Superior temporal gyrus (tissue), 1 donor: ENCODE measurements around the gene TXNL1.
"Not testable (repeated sequence)": the region's sequence is repeated elsewhere in the genome, so short reads cannot be mapped to it uniquely, and the experiment has no call there.

Source experiments
- DNase-seq: peaks from one replicate; pipeline ENCODE4 v3.0.0-alpha.2; 2016; ENCODE audit errors: extremely low spot score

The TXNL1 gene

DNA sequence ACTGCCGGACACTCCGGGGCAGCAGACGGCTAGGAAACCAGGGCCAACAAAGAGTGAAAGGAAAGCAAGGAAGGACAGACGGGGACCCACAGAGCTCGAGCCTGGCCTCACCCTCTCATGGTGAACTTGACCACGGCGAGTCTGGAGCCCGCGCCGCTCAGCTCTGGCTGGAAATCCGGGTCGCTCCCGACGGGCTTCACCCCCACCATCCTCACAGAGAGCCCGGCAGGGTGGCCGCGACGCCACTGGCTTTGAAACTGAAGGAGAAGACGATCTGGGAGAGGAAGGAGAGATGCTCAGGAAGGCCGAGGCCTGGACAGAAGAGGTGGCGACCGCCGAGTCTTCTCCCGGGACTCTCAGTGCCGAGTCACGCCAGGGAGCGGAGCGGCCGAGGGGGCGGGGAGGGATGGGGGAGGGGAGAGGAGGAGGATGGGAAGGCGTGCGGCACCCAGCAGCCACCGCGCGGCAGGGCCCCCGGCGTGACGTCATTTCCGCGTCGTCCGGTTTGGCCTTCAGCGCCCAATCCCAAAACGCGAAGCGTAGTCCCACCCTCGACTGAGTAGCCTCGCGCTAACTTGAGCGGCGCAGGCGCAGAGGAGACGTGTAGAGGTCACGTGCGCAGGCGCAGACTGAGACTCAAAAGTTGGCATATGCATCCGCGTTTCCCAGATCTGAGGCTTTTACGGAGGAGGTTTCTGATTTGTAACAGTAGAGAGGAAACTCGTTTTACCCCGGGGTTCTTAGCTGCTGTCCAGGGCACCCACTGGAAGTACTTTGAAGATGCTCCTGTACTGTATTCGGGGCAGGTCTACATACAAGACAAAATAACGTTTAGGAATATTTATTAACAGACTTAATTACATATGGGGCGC, at the start of gene TXNL1:
Gene TXNL1 (minus strand): TSS at position 361 of the 872 bp plus-strand sequence. CDS start 152 bp downstream, at position 209.
- peak; percentile 100 for DNase-seq

DNA sequence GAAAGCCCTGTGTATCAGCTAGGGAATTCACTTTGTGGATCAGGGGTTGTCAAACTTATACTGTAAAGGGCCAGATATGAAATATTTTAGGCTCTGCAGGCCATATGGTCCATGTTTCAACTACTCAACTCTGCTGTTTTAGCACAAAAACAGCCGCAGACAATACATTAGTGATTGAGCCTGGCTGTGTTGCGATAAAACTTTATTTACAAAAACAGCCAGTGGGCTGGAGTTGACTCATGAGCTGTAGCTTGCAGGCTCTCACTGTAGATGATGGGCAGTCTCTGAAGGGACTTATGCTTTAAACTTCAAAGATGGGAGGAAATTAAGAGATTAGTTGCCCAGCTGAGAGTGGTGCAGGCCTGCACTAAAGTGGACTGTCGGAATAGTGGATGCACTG, 45.9 kb upstream of the TXNL1 start:
- DNase-seq = no peak

DNA sequence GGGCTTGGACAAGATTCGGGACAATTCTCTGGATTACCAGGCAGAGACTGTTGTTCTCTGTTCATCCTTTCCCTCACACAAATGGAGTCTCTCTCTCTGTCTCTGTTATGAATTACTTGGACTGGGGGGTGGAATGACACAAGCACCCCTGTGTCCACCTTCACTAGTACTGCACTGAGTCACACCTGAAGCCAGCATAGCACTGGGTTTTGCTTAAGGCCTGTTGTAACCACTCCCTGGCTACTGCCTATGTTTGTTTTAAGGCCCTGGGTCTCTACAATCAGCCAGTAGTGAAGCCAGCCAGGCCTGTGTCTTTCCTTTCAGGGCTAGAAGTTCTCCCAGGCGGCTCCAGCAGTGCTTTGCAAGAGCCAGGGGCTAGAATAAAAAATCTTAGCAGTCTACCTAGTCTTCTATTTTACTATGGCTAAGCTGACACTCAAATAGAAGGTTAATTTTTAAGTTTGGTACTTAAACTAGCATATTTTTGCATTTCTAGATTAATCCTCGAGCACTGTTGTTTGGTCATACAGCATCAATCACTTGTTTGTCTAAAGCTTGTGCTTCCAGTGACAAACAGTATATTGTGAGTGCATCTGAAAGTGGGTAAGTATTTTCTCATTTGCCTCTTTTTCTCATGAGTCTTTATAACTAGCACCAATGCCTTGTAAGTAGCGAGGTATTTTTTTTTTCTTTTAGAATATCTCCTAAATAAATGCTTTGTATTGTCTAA, 40.6 kb upstream of the TXNL1 start:
- DNase-seq = peak; percentile 73

DNA sequence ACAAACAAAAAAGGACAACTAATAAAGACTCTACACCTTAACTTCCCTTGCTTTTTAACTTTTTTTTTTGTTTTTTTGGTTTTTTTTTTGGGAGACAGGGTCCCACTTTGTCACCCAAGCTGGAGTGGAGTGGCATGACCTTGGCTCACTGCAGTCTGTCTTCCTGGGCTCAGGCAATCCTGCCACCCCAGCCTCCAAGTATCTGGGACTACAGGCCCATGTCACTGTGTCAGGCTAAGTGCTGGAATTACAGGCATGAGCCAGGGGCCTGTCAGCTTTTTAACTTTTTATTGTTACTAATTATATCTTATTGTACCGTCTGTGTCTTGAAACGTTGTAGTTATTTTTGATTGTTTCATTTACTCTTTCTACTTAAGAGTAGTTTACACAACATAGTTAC, 38.2 kb upstream of the TXNL1 start:
- no peak for DNase-seq

- no peak for DNase-seq
Observed at GRCh38 chr18:56672981-56673380, 34.6 kb upstream of the TXNL1 start.

- no peak for DNase-seq
Observed at GRCh38 chr18:56672391-56672790, 34.0 kb upstream of the TXNL1 start.

GRCh38 chr18:56662902-56663301, 24.5 kb upstream of the TXNL1 start:
- no peak for DNase-seq

DNA sequence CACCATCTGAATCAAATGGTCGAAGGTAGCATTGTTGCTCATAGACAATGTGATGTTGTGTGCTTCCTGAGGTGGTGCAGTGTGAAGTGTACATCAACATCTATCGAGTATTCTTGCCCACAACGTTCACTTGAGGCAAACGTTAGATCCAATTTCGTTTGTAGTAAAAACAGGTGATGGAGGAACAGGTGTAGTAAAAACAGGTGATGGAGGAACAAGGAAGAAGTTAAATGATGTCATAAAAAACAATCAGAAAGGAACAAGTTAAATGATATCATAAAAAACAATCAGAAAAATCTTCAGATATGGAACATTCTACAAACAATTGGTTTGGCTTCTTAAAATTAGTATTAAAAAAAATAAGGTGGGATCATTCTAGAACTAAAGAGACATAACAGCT, 24.1 kb upstream of the TXNL1 start:
- no peak for DNase-seq

GRCh38 chr18:56662063-56662408, 23.6 kb upstream of the TXNL1 start:
- DNase-seq = no peak

DNA sequence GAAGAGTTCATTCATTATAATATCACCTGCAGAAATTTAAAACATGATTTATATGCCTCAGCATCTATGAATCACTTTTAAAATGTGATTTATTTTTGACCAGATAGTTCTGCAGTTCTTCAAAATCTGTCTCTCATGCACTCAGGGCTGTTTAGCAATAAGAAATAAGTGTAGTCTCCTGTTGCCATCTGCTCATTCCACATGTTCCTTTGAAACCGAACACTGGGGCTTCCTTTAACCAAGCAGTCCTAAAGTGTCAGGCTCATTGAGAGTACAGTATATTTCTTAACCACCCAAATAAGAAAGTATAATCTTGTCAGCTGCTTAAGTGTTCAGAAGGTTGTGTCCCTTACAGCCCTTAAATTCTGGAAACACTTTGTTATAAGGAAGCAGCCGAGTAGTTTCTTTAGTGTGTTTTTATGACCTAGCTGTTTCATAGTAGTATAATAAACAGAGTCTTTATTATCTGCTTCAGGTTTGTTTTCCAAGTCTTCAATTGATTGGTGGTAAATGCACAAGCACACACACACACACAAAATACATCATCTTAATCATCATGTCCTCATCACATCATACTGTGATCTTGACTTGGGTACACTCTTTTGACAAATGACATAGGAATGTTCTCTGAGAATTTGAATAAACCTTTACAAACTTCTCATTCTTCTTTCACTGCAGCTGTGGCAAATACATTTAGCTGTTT, 23.1 kb upstream of the TXNL1 start:
- DNase-seq = no peak

DNA sequence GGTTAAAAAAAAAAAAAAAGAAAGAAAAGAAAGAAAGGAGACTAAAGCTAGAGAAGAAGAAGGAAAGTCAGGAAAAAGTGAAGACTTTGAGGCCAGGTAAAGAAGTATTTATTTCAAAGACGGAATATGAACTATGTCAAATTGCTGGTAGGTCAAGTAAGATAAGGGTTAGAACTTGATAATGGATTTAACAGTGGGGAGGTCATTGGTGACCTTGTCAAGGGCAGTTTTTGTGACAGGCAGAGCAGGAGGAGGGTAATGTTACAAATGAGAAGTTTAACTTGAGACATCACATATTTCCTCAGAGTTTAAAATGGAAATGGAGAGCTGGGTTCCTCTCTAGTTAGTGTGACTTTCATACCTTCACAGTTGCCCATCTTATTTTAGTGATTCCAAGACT, 22.3 kb upstream of the TXNL1 start:
- DNase-seq = no peak

GRCh38 chr18:56659111-56659510, 20.7 kb upstream of the TXNL1 start:
- DNase-seq = no peak

DNA sequence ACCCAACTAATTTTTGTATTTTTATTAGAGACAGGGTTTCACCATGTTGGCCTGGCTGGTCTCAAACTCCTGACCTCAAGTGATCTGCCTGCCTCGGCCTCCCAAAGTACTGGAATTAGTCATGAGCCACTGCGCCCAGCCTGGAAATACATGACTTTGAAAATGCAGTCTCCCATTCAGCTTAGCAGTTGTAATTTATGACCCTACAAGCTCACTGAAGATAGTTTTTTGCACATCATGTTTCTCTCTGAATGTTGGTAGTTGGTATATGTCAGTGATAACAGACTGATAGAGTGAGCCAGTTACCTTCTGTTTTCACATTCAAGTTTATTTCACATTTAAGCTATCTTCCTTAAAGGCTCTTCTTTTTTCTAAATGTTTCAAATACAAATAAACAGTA, 19.9 kb upstream of the TXNL1 start:
- DNase-seq = no peak

DNA sequence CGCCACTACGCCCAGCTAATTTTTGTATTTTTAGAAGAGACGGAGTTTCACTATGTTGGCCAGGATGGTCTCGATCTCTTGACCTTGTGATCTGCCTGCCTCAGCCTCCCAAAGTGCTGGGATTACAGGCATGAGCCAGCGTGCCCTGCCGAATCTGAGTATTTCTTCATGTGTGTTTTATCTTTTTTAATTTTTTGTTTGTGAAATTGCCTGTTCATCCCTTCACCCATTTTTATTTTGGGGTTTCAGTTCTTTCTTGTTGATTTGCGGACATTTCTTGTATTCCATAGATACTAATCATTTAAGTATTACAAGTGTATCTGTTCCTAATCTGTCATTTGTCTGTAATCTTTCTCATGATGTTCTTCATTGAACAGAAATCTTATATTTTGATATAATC, 15.9 kb upstream of the TXNL1 start:
- not testable (repeated sequence) for DNase-seq

- no peak for DNase-seq
Observed at GRCh38 chr18:56652802-56653201, 14.4 kb upstream of the TXNL1 start.

DNA sequence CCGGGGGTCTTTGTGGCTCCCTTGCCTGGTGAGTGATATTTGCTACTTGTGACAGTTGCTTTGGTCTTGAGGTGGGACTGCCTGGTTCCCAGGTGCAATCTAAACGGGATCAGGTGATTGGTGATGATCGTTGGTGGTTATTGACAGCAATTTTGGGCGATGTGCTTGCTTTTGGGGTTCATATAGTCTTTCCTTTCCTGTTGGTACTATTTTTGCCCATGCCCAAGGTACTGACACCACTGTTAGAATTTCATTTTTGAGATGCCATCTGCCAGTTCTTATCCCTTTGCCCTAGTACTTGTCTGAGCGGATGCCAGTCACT, 13.3 kb upstream of the TXNL1 start:
- DNase-seq = no peak

- peak; percentile 98 for DNase-seq
Observed at GRCh38 chr18:56650944-56651770, 12.8 kb upstream of the TXNL1 start, which contains the start of gene WDR7. Gene WDR7 (plus strand): TSS chr18:56651359. CDS start chr18:56672516, 21,157 bp downstream.

- no peak for DNase-seq
Observed at GRCh38 chr18:56649996-56650395, 11.6 kb upstream of the TXNL1 start.

DNA sequence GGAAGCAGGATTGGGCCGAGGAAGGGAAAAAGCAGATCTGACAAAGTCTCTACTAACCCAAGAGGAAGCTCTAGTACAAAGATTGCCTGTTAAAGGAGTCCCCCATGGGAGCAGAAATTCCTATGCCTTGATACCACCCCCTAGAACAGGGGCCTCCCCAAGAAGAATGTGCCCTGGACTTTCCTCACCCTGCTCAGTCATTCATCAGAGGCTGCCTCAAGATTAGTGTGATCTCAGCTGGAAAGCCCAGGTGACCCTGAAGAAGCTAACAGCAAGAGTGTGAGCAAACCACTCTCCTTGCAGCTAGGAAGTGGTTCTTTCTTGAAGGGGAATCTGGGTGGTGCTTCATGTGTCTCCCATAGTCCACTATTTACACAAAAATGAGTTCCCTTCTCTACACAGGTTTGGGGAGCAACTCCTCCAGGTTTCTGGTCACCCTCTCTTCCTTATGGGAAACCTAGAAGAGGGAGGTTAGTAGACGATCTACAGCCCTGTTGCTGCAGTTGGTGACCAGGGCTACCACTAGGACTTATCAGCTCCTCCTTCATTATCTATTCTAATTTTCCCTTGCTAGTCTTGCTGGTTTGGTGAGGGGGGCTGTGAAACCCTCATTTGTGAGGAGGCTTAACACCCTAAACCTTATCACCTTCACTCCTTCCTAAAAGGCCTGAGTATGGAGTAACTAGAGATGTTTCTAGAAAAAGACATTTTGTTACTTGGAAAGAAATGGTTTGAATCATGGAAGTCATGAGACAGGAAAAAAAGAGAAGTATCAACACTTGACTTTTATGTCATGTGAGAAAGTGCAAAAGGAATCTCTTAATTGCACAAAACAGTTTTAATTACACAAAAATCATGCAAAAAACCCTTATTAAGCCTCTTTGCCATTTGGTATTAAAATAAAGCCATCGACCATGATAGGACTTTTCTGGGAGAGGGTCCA, 9.8 kb upstream of the TXNL1 start:
- DNase-seq = no peak

GRCh38 chr18:56647071-56647470, 8.7 kb upstream of the TXNL1 start:
- no peak for DNase-seq
